Measurements from ENCODE around the gene PARK7.

Gene PARK7

DNA sequence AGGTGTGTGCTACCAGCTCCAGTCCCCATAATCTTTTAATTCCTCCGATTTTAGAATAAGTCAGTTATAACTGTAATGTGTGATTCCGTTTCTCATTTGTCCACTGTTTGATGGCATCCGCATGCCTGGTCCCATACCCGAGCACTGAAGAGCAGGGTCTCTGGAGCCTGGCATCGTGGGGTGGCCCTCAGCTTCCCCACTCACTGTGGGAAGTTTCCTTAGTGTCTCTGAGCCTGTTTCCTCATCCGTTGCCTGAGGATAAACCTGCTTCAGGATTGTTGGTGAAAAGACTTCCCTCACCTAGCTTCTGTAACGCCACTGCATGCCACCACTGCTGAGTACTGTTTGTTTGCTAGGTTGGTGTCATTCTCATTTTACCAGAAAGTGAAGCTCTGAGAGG is 19.5 kb downstream of the PARK7 start:
- Histone ChIP-seq H3K27ac (no peak overlapping the region), H3K36me3 (peaks cover 81% of the 10 kb centered on the region), H3K4me3 (ENCODE audit: low read depth, low read length) (no peak overlapping the region), H3K9me3 (ENCODE audit: severe bottlenecking) (no peaks in the 10 kb centered on the region), H3K27me3 (ENCODE audit: insufficient read depth, low read depth, severe bottlenecking) (no peaks in the 10 kb centered on the region)
- no peak for DNase-seq
- TF ChIP-seq, protein P1, sequence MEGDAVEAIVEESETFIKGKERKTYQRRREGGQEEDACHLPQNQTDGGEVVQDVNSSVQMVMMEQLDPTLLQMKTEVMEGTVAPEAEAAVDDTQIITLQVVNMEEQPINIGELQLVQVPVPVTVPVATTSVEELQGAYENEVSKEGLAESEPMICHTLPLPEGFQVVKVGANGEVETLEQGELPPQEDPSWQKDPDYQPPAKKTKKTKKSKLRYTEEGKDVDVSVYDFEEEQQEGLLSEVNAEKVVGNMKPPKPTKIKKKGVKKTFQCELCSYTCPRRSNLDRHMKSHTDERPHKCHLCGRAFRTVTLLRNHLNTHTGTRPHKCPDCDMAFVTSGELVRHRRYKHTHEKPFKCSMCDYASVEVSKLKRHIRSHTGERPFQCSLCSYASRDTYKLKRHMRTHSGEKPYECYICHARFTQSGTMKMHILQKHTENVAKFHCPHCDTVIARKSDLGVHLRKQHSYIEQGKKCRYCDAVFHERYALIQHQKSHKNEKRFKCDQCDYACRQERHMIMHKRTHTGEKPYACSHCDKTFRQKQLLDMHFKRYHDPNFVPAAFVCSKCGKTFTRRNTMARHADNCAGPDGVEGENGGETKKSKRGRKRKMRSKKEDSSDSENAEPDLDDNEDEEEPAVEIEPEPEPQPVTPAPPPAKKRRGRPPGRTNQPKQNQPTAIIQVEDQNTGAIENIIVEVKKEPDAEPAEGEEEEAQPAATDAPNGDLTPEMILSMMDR (IDR thresholded peaks at IDR 0.05; ENCODE audit: low read depth, low read length) = no peak

DNA sequence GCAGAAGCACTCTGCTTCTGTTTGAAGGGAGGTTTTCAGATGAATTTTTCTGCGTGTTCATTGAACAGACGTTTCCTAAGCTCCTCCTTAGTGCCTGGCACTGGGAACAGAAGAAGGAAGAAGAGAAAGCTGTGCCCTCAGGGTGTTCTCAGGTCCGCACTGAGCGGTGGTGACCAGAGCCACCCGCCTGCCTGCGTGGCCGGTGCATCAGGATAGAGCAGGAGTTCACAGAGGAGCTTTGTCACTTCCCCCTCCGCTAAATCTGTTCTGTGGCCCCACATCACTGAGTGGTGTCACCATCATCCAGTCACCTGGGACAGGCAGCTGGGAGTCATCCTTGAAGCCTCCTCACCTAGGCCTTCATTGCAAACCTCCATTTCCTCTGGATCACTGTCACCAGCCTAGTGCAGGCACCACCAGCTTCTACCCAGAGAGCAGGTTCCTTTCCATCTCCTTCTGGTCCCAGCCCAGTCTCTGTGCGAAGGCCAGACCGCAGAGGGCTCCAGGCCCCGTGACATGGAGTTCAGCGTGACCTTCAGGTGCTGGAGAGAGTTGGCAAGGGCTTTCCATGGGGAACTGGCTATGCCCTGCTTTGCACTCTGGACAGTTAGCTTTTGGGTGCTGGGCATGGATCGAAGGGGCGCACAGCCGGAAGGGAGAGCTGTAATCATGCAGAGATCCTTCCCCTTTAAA is 21.7 kb downstream of the PARK7 start:
- no peaks in the 10 kb centered on the region for H3K9me3 ChIP-seq (ENCODE audit: severe bottlenecking)
- H3K4me3 ChIP-seq (ENCODE audit: low read depth, low read length) = no peak overlapping the region
- TF ChIP-seq, protein P1 (IDR thresholded peaks at IDR 0.05; ENCODE audit: low read depth, low read length) = no peak
- H3K27ac ChIP-seq = no peak overlapping the region
- no peaks in the 10 kb centered on the region for H3K27me3 ChIP-seq (ENCODE audit: insufficient read depth, low read depth, severe bottlenecking)
- peaks cover 67% of the 10 kb centered on the region for H3K36me3 ChIP-seq
- no peak for DNase-seq

DNA sequence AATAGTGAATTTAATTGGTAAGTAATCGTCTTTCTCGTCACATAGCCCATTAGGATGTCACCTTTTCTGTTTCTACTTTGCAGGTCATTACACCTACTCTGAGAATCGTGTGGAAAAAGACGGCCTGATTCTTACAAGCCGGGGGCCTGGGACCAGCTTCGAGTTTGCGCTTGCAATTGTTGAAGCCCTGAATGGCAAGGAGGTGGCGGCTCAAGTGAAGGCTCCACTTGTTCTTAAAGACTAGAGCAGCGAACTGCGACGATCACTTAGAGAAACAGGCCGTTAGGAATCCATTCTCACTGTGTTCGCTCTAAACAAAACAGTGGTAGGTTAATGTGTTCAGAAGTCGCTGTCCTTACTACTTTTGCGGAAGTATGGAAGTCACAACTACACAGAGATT is 23.3 kb downstream of the PARK7 start:
- TF ChIP-seq, protein P1 (IDR thresholded peaks at IDR 0.05; ENCODE audit: low read depth, low read length) = no peak
- H3K27me3 ChIP-seq (ENCODE audit: insufficient read depth, low read depth, severe bottlenecking) = no peaks in the 10 kb centered on the region
- H3K9me3 ChIP-seq (ENCODE audit: severe bottlenecking) = no peaks in the 10 kb centered on the region
- peaks cover 51% of the 10 kb centered on the region for H3K36me3 ChIP-seq
- H3K27ac ChIP-seq = no peak overlapping the region
- DNase-seq = no peak
- no peak overlapping the region for H3K4me3 ChIP-seq (ENCODE audit: low read depth, low read length)

DNA sequence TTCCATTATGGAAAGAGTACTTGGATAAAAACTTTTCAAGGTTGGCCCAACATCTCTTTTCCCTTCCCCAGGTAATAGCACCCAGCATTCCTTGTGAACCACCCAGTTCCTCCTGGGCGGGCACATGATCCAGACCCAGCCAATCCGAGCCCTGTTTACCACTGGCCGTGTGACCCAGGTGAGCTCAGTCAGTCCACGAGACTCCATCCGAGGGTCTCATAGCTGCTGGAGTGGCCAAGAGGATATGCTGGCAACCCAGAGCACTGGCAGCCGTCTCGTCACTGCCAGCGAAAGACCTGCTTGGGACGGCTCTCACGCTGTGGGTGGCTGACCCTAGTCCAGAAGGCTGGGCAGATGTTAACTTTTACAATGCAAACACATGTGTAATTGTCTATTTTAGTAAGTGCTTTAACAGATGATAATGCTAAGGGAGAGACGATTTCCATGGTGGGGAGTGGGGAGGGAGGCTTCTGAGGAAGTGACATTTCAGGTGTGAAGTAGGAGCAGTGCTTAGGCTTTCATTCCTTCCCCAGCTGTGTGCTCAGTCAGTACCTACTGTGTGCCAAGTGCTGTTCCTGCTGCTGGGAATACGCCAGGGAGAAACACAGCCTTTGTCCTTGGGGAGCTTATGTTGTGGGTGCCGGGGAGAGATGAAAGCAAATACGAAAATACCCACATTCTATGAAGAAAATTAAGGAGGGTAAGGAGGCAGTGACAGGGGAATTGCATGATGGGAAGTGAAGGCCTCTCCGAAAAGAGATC is 24.5 kb downstream of the PARK7 start:
- TF ChIP-seq, protein P1 (IDR thresholded peaks at IDR 0.05; ENCODE audit: low read depth, low read length) = no peak
- H3K9me3 ChIP-seq (ENCODE audit: severe bottlenecking) = no peaks in the 10 kb centered on the region
- H3K27me3 ChIP-seq (ENCODE audit: insufficient read depth, low read depth, severe bottlenecking) = no peaks in the 10 kb centered on the region
- no peak for DNase-seq
- H3K27ac ChIP-seq = no peak overlapping the region
- no peak overlapping the region for H3K4me3 ChIP-seq (ENCODE audit: low read depth, low read length)
- peaks cover 42% of the 10 kb centered on the region for H3K36me3 ChIP-seq

DNA sequence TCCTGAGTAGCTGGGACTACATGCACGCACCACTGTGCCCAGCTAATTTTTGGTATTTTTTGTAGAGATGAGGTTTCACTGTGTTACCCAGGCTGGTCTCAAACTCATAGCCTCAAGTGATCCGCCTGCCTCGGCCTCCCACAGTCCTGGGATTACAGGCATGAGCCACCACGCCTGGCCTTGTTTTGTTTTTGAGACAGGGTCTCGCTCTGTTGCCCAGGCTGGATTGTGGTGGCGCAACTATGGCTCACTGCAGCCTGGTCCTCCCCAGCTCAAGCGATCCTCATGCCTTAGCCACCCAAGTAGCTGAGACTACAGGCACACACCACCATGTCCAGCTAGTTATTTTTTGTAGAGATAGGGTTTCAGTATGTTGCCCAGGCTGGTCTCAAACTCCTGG is 26.0 kb downstream of the PARK7 start:
- no peak for DNase-seq
- Histone ChIP-seq H3K4me3 (ENCODE audit: low read depth, low read length) (no peak overlapping the region), H3K36me3 (peaks cover 37% of the 10 kb centered on the region), H3K27me3 (ENCODE audit: insufficient read depth, low read depth, severe bottlenecking) (no peaks in the 10 kb centered on the region), H3K9me3 (ENCODE audit: severe bottlenecking) (no peaks in the 10 kb centered on the region), H3K27ac (no peak overlapping the region)
- TF ChIP-seq, protein P1 (IDR thresholded peaks at IDR 0.05; ENCODE audit: low read depth, low read length) = no peak
